ENCODE results near the gene CDC42SE1. TPM values are rescaled to one million over a fixed set of nuclear protein-coding genes. Genes with fewer than 3 reads are reported as not detected.
A peak's percentile ranks its signal among the peaks of the same experiment; 100 is the strongest.

Gene CDC42SE1
- 80.7 and 134 TPM in 2 replicates for total RNA-seq

GRCh38 chr1:151059109-151060006 lies at the start of gene CDC42SE1:
Gene CDC42SE1, minus strand, starts transcription at chr1:151059622. Its CDS starts 3,892 bp downstream, at chr1:151055730.
- DNase-seq (ENCODE audit: low read depth), result peak; percentile 46

- DNase-seq (ENCODE audit: low read depth), result peak; percentile 8
Measured at GRCh38 chr1:151108331-151108730, 48.9 kb upstream of the CDC42SE1 start.

GRCh38 chr1:151106894-151107293 lies 47.5 kb upstream of the CDC42SE1 start:
- peak; percentile 36 for DNase-seq (ENCODE audit: low read depth)

- DNase-seq (ENCODE audit: low read depth), result no peak
Measured at GRCh38 chr1:151104630-151105029, 45.2 kb upstream of the CDC42SE1 start.

- no peak for DNase-seq (ENCODE audit: low read depth)
Measured at GRCh38 chr1:151098126-151098525, 38.7 kb upstream of the CDC42SE1 start.

GRCh38 chr1:151097426-151097825 lies 38.0 kb upstream of the CDC42SE1 start:
- DNase-seq (ENCODE audit: low read depth), result peak; percentile 4

- no peak for DNase-seq (ENCODE audit: low read depth)
Measured at GRCh38 chr1:151085953-151086559, 26.6 kb upstream of the CDC42SE1 start.

GRCh38 chr1:151072224-151072623 lies 12.8 kb upstream of the CDC42SE1 start:
- no peak for DNase-seq (ENCODE audit: low read depth)

- peak; percentile 86 for DNase-seq (ENCODE audit: low read depth)
Measured at GRCh38 chr1:151070474-151071276, 11.3 kb upstream of the CDC42SE1 start, which contains the start of gene GABPB2. Gene GABPB2, plus strand, starts transcription at chr1:151070761. Its CDS starts 17,429 bp downstream, at chr1:151088190.

GRCh38 chr1:151069103-151069486 lies 9.7 kb upstream of the CDC42SE1 start:
- no peak for DNase-seq (ENCODE audit: low read depth)

GRCh38 chr1:151067185-151067584 lies 7.8 kb upstream of the CDC42SE1 start:
- DNase-seq (ENCODE audit: low read depth), result no peak

- DNase-seq (ENCODE audit: low read depth), result no peak
Measured at GRCh38 chr1:151065089-151065645, 5.7 kb upstream of the CDC42SE1 start.

- DNase-seq (ENCODE audit: low read depth), result peak; percentile 38
Measured at GRCh38 chr1:151062741-151063371, 3.4 kb upstream of the CDC42SE1 start.

- no peak for DNase-seq (ENCODE audit: low read depth)
Measured at GRCh38 chr1:151061704-151062103, 2.3 kb upstream of the CDC42SE1 start.

- DNase-seq (ENCODE audit: low read depth), result no peak
Measured at GRCh38 chr1:151060657-151061421, 1.4 kb upstream of the CDC42SE1 start.

- no peak for DNase-seq (ENCODE audit: low read depth)
Measured at GRCh38 chr1:151060007-151060656, 710 bp upstream of the CDC42SE1 start, which contains the start of gene MLLT11. Gene MLLT11, plus strand, starts transcription at chr1:151060397. Its CDS starts 6,828 bp downstream, at chr1:151067225.

GRCh38 chr1:151058692-151059091 lies 730 bp downstream of the CDC42SE1 start:
- no peak for DNase-seq (ENCODE audit: low read depth)

GRCh38 chr1:151056149-151056548 lies 3.3 kb downstream of the CDC42SE1 start:
- no peak for DNase-seq (ENCODE audit: low read depth)

GRCh38 chr1:151055581-151055980 lies 3.8 kb downstream of the CDC42SE1 start:
- DNase-seq (ENCODE audit: low read depth), result no peak

All from renal cortical epithelial cell (primary cell).